Muscle layer of duodenum (tissue), 2 donors: Measurements from ENCODE around the gene MEA1.

Source experiments
- H3K27ac ChIP-seq: one replicate; pipeline ENCODE4 v1.7.0; 2013; ENCODE audit warnings: mild to moderate bottlenecking, low read length
- H3K27me3 ChIP-seq: one replicate; pipeline ENCODE4 v1.7.0; 2013; ENCODE audit warnings: low read depth, mild to moderate bottlenecking, control low read depth, low read length
- H3K36me3 ChIP-seq, 2 donors: one replicate each; pipeline ENCODE4 v1.7.0; 2013; ENCODE audit warnings: low read length in 2 of 2, control low read depth in 1 of 2, mild to moderate bottlenecking in 1 of 2; ENCODE audit not compliant: insufficient read depth in 2 of 2, control insufficient read depth in 1 of 2
- H3K4me1 ChIP-seq, 2 donors: one replicate each; pipeline ENCODE4 v1.7.0; 2013; ENCODE audit warnings: low read length in 2 of 2, mild to moderate bottlenecking in 2 of 2, control low read depth in 1 of 2, moderate library complexity in 1 of 2; ENCODE audit not compliant: insufficient read depth in 2 of 2, control insufficient read depth in 1 of 2
- H3K4me3 ChIP-seq, 2 donors: one replicate each; pipeline ENCODE4 v1.7.0; 2013; ENCODE audit warnings: low read length in 2 of 2, low read depth in 1 of 2, mild to moderate bottlenecking in 1 of 2
- H3K9me3 ChIP-seq, 2 donors: one replicate each; pipeline ENCODE4 v1.7.0; 2013; ENCODE audit warnings: low read length in 2 of 2, control low read depth in 1 of 2, mild to moderate bottlenecking in 1 of 2; ENCODE audit not compliant: control insufficient read depth in 1 of 2
- donor health status: healthy.

MEA1 gene

GRCh38 chr6:43020847-43021246 is 7.1 kb upstream of the MEA1 start:
- Histone ChIP-seq H3K4me3 (peak overlapping the region; percentile 59 to 86), H3K27me3 (no peaks in the 10 kb centered on the region), H3K36me3 (peaks cover 35 to 39% of the 10 kb centered on the region in 2 donors), H3K27ac (peak overlapping the region; percentile 83), H3K4me1 (peaks cover 15 to 36% of the 10 kb centered on the region in 2 donors), H3K9me3 (no peaks in the 10 kb centered on the region)

GRCh38 chr6:43020052-43020705 is 6.4 kb upstream of the MEA1 start:
- Histone ChIP-seq H3K4me3 (no peak overlapping the region), H3K36me3 (peaks cover 30 to 38% of the 10 kb centered on the region in 2 donors), H3K4me1 (peaks cover 17 to 42% of the 10 kb centered on the region in 2 donors), H3K27me3 (no peaks in the 10 kb centered on the region), H3K9me3 (no peaks in the 10 kb centered on the region), H3K27ac (peak overlapping the region; percentile 83)

- no peaks in the 10 kb centered on the region for H3K27me3 ChIP-seq
- no peak overlapping the region for H3K27ac ChIP-seq
- H3K4me1 ChIP-seq: peaks cover 17 to 51% of the 10 kb centered on the region in 2 donors
Observed at GRCh38 chr6:43019152-43019551, 5.4 kb upstream of the MEA1 start.

GRCh38 chr6:43016943-43017334 is 3.2 kb upstream of the MEA1 start:
- peaks cover 24 to 30% of the 10 kb centered on the region in 2 donors for H3K36me3 ChIP-seq
- no peak overlapping the region for H3K27ac ChIP-seq
- no peaks in the 10 kb centered on the region for H3K27me3 ChIP-seq
- H3K9me3 ChIP-seq: no peaks in the 10 kb centered on the region
- H3K4me1 ChIP-seq: peaks cover 24 to 51% of the 10 kb centered on the region in 2 donors
- no peak overlapping the region for H3K4me3 ChIP-seq

More at GRCh38 chr6:43019152-43019551, 5.4 kb upstream of the MEA1 start:
- no peak overlapping the region for H3K4me3 ChIP-seq
- H3K36me3 ChIP-seq: peaks cover 25 to 28% of the 10 kb centered on the region in 2 donors
- no peaks in the 10 kb centered on the region for H3K9me3 ChIP-seq

- Histone ChIP-seq H3K27ac (no peak overlapping the region), H3K36me3 (peaks cover 30 to 36% of the 10 kb centered on the region in 2 donors), H3K27me3 (no peaks in the 10 kb centered on the region), H3K4me1 (peaks cover 24 to 51% of the 10 kb centered on the region in 2 donors), H3K4me3 (no peak overlapping the region), H3K9me3 (no peaks in the 10 kb centered on the region)
Observed at GRCh38 chr6:43016176-43016942, 2.6 kb upstream of the MEA1 start.

- Histone ChIP-seq H3K9me3 (no peaks in the 10 kb centered on the region), H3K36me3 (peaks cover 45 to 49% of the 10 kb centered on the region in 2 donors), H3K4me3 (peak overlapping the region; percentile 91 to 92), H3K27ac (peak overlapping the region; percentile 79), H3K4me1 (peaks cover 18 to 44% of the 10 kb centered on the region in 2 donors), H3K27me3 (no peaks in the 10 kb centered on the region)
Observed at GRCh38 chr6:43014434-43014909, 726 bp upstream of the MEA1 start.

- Histone ChIP-seq H3K27ac (peak overlapping the region; percentile 72), H3K9me3 (no peaks in the 10 kb centered on the region), H3K36me3 (peaks cover 46 to 50% of the 10 kb centered on the region in 2 donors), H3K27me3 (no peaks in the 10 kb centered on the region), H3K4me1 (peaks cover 18 to 44% of the 10 kb centered on the region in 2 donors), H3K4me3 (peak overlapping the region; percentile 74 to 91)
Observed at GRCh38 chr6:43013097-43013842, 476 bp downstream of the MEA1 start.

- H3K27ac ChIP-seq: no peak overlapping the region
- no peaks in the 10 kb centered on the region for H3K27me3 ChIP-seq
- H3K4me3 ChIP-seq: peak overlapping the region in 1 of 2 donors; percentile 74
- H3K4me1 ChIP-seq: peaks cover 18 to 41% of the 10 kb centered on the region in 2 donors
- H3K9me3 ChIP-seq: no peaks in the 10 kb centered on the region
- H3K36me3 ChIP-seq: peaks cover 43 to 50% of the 10 kb centered on the region in 2 donors
Observed at GRCh38 chr6:43012364-43012763, 1.4 kb downstream of the MEA1 start.

GRCh38 chr6:43011207-43011606 is 2.5 kb downstream of the MEA1 start:
- Histone ChIP-seq H3K4me1 (peaks cover 13 to 29% of the 10 kb centered on the region in 2 donors), H3K9me3 (no peaks in the 10 kb centered on the region), H3K36me3 (peaks cover 48 to 58% of the 10 kb centered on the region in 2 donors), H3K27ac (no peak overlapping the region), H3K27me3 (no peaks in the 10 kb centered on the region), H3K4me3 (no peak overlapping the region)

- no peak overlapping the region for H3K4me3 ChIP-seq
- peaks cover 51 to 63% of the 10 kb centered on the region in 2 donors for H3K36me3 ChIP-seq
- H3K4me1 ChIP-seq: peaks cover 7 to 11% of the 10 kb centered on the region in 2 donors
- no peaks in the 10 kb centered on the region for H3K27me3 ChIP-seq
- no peak overlapping the region for H3K27ac ChIP-seq
- no peaks in the 10 kb centered on the region for H3K9me3 ChIP-seq
Observed at GRCh38 chr6:43009124-43009523, 4.6 kb downstream of the MEA1 start.

GRCh38 chr6:43007126-43007525 is 6.6 kb downstream of the MEA1 start:
- Histone ChIP-seq H3K27me3 (no peaks in the 10 kb centered on the region), H3K4me3 (no peak overlapping the region), H3K9me3 (no peaks in the 10 kb centered on the region), H3K4me1 (no peaks in the 10 kb centered on the region), H3K36me3 (peaks cover 51 to 60% of the 10 kb centered on the region in 2 donors), H3K27ac (no peak overlapping the region)
